SK-N-SH (cell line): Measurements from ENCODE around the gene DNAJA3.

Experiments
- CTCF ChIP-seq: fragments of 200-600 bp; sonication (generic); IDR thresholded peaks from 2 replicates; pipeline ENCODE4 v1.6.1; 2017; ENCODE audit warnings: antibody characterized with exemption, mild to moderate bottlenecking, moderate library complexity
- EZH2phosphoT487 ChIP-seq: fragments of 200-600 bp; sonication (generic); IDR thresholded peaks from 2 replicates; pipeline ENCODE4 v1.6.1; 2017; ENCODE audit warnings: low read depth, mixed run types, mild to moderate bottlenecking, antibody characterized with exemption, moderate library complexity, borderline replicate concordance
- TF ChIP-seq, protein P1 (sequence below): IDR thresholded peaks from 2 replicates; pipeline ENCODE4 v1.6.1; 2012; ENCODE audit warnings: mild to moderate bottlenecking, low read depth, low read length, moderate library complexity

GRCh38 chr16:4433228-4433627, 7.6 kb downstream of the DNAJA3 start:
- TF ChIP-seq, protein P1, sequence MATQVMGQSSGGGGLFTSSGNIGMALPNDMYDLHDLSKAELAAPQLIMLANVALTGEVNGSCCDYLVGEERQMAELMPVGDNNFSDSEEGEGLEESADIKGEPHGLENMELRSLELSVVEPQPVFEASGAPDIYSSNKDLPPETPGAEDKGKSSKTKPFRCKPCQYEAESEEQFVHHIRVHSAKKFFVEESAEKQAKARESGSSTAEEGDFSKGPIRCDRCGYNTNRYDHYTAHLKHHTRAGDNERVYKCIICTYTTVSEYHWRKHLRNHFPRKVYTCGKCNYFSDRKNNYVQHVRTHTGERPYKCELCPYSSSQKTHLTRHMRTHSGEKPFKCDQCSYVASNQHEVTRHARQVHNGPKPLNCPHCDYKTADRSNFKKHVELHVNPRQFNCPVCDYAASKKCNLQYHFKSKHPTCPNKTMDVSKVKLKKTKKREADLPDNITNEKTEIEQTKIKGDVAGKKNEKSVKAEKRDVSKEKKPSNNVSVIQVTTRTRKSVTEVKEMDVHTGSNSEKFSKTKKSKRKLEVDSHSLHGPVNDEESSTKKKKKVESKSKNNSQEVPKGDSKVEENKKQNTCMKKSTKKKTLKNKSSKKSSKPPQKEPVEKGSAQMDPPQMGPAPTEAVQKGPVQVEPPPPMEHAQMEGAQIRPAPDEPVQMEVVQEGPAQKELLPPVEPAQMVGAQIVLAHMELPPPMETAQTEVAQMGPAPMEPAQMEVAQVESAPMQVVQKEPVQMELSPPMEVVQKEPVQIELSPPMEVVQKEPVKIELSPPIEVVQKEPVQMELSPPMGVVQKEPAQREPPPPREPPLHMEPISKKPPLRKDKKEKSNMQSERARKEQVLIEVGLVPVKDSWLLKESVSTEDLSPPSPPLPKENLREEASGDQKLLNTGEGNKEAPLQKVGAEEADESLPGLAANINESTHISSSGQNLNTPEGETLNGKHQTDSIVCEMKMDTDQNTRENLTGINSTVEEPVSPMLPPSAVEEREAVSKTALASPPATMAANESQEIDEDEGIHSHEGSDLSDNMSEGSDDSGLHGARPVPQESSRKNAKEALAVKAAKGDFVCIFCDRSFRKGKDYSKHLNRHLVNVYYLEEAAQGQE, result no peak
- TF ChIP-seq EZH2phosphoT487 (no peak), CTCF (no peak)
